Activated CD4-positive, alpha-beta T cell treated with anti-CD3 and anti-CD28 coated beads, Interleukin-2, amount 10 ng/mL, durations not matched to agents 7 days and 5 days (primary cell): Measurements from ENCODE around the gene CA6. TPM values are rescaled to one million over a fixed set of nuclear protein-coding genes. Genes with fewer than 3 reads are reported as not detected.
A peak's percentile ranks its signal among the peaks of the same experiment; 100 is the strongest.
"Not testable (repeated sequence)": the region's sequence is repeated elsewhere in the genome, so short reads cannot be mapped to it uniquely, and the experiment has no call there.

ENCODE experiments used
- CTCF ChIA-PET: fragments of 350-600 bp; sonication (Branson Sonifier 250); formaldehyde crosslinking; loops from one replicate; lab custom pipeline; 2021; ENCODE audit warnings: antibody characterized with exemption; lab: Charles Lee
- POLR2A ChIA-PET: fragments of 350-600 bp; sonication (Branson Sonifier 250); formaldehyde crosslinking; loops from one replicate; lab custom pipeline; 2021; ENCODE audit warnings: antibody characterized with exemption; lab: Charles Lee
- DNase-seq: peaks from one replicate; pipeline ENCODE4 v3.0.0-alpha.2; 2020
- H3K27ac Mint-ChIP-seq: one replicate; pipeline ENCODE4 v1.8.0; 2021; ENCODE audit warnings: mild to moderate bottlenecking, moderate library complexity, mixed read lengths
- H3K27me3 Mint-ChIP-seq: one replicate; pipeline ENCODE4 v1.8.0; 2021; ENCODE audit warnings: mixed read lengths
- H3K36me3 Mint-ChIP-seq: one replicate; pipeline ENCODE4 v1.8.0; 2021; ENCODE audit warnings: low read depth, mixed read lengths
- H3K4me1 Mint-ChIP-seq: one replicate; pipeline ENCODE4 v1.8.0; 2021; ENCODE audit warnings: mixed read lengths
- H3K4me3 Mint-ChIP-seq: one replicate; pipeline ENCODE4 v1.8.0; 2021; ENCODE audit warnings: mild to moderate bottlenecking, moderate library complexity, mixed read lengths
- H3K9me3 Mint-ChIP-seq: one replicate; pipeline ENCODE4 v1.8.0; 2021; ENCODE audit warnings: mixed read lengths
- total RNA-seq, 2 experiments: library from RNA; stranded (reverse); gene quantifications; one replicate each; pipeline ENCODE4 v1.2.3, GENCODE V29; 2021

CA6 gene
- total RNA-seq, 2 experiments from 2014 or later: 0.25 to 0.31 TPM

- Mint-ChIP-seq H3K9me3 (peaks cover 13% of the 10 kb centered on the region), H3K27me3 (no peaks in the 10 kb centered on the region), H3K4me3 (no peak overlapping the region), H3K4me1 (peaks cover 78% of the 10 kb centered on the region), H3K36me3 (peaks cover 84% of the 10 kb centered on the region), H3K27ac (peak overlapping the region; percentile 56)
- POLR2A ChIA-PET: no interaction called here
- DNase-seq: peak; percentile 31
- CTCF ChIA-PET: interaction anchor here (0.9 to 2.3 kb wide), 16 partner anchors 8 to 55 kb away, joined by 3 to 19 read pairs (median 6); no protein-coding TSS in a partner anchor
These were observed 17.3 kb downstream of the CA6 start for GRCh38 chr1:8962812-8963530.

GRCh38 chr1:8963963-8964362 lies 18.3 kb downstream of the CA6 start:
- peaks cover 13% of the 10 kb centered on the region for H3K9me3 Mint-ChIP-seq
- POLR2A ChIA-PET: interaction anchor here (1.0 kb wide), 1 partner anchor 13 kb away, joined by 3 read pairs; no protein-coding TSS in a partner anchor
- CTCF ChIA-PET: interaction anchor here (0.9 to 2.3 kb wide), 15 partner anchors 8 to 56 kb away, joined by 3 to 19 read pairs (median 6); no protein-coding TSS in a partner anchor
- no peak for DNase-seq
- peaks cover 86% of the 10 kb centered on the region for H3K36me3 Mint-ChIP-seq
- no peaks in the 10 kb centered on the region for H3K27me3 Mint-ChIP-seq
- H3K27ac Mint-ChIP-seq: no peak overlapping the region
- H3K4me3 Mint-ChIP-seq: no peak overlapping the region
- H3K4me1 Mint-ChIP-seq: peaks cover 80% of the 10 kb centered on the region

- Mint-ChIP-seq H3K27ac (peak overlapping the region; percentile 63), H3K27me3 (no peaks in the 10 kb centered on the region), H3K4me1 (peaks cover 79% of the 10 kb centered on the region), H3K4me3 (no peak overlapping the region), H3K36me3 (peaks cover 91% of the 10 kb centered on the region), H3K9me3 (peaks cover 11% of the 10 kb centered on the region)
- DNase-seq: no peak
- ChIA-PET POLR2A (interaction anchor here (1.0 kb wide), 1 partner anchor 14 kb away, joined by 3 read pairs; no protein-coding TSS in a partner anchor), CTCF (interaction anchor here (1.1 to 1.5 kb wide), 2 partner anchors 13 to 22 kb away, joined by 3 to 4 read pairs; no protein-coding TSS in a partner anchor)
These were observed 19.6 kb downstream of the CA6 start for GRCh38 chr1:8965121-8965820.

GRCh38 chr1:8966606-8967005 lies 20.9 kb downstream of the CA6 start:
- Mint-ChIP-seq H3K9me3 (no peaks in the 10 kb centered on the region), H3K36me3 (peaks cover 82% of the 10 kb centered on the region), H3K27me3 (no peaks in the 10 kb centered on the region), H3K4me1 (peaks cover 78% of the 10 kb centered on the region), H3K27ac (peak overlapping the region; percentile 51), H3K4me3 (peak overlapping the region; percentile 59)
- no peak for DNase-seq
- ChIA-PET CTCF (interaction anchor here (1.1 to 1.4 kb wide), 2 partner anchors 23 to 28 kb away, joined by 4 read pairs; no protein-coding TSS in a partner anchor), POLR2A (no interaction called here)

- Mint-ChIP-seq H3K4me1 (peaks cover 73% of the 10 kb centered on the region), H3K27ac (peak overlapping the region; percentile 99), H3K36me3 (peaks cover 63% of the 10 kb centered on the region), H3K4me3 (peak overlapping the region; percentile 98)
- POLR2A ChIA-PET, H3K9me3 Mint-ChIP-seq, H3K27me3 Mint-ChIP-seq, DNase-seq: not testable (repeated sequence)
- CTCF ChIA-PET: interaction anchor here (0.6 to 1.2 kb wide), 2 partner anchors 24 to 353 kb away, joined by 3 read pairs; no protein-coding TSS in a partner anchor
These were observed 23.2 kb downstream of the CA6 start for GRCh38 chr1:8968902-8969301.

- no peaks in the 10 kb centered on the region for H3K27me3 Mint-ChIP-seq
- POLR2A ChIA-PET: interaction anchor here (0.5 kb wide), 1 partner anchor 424 kb away, joined by 3 read pairs; no protein-coding TSS in a partner anchor
- H3K4me1 Mint-ChIP-seq: peaks cover 71% of the 10 kb centered on the region
- no peaks in the 10 kb centered on the region for H3K9me3 Mint-ChIP-seq
- peaks cover 53% of the 10 kb centered on the region for H3K36me3 Mint-ChIP-seq
- H3K27ac Mint-ChIP-seq: peak overlapping the region; percentile 99
- DNase-seq: no peak
- CTCF ChIA-PET: interaction anchor here (0.7 to 2.1 kb wide), 4 partner anchors 13 to 35 kb away, joined by 3 to 7 read pairs (median 5); no protein-coding TSS in a partner anchor
- peak overlapping the region; percentile 98 for H3K4me3 Mint-ChIP-seq
These were observed 24.3 kb downstream of the CA6 start for GRCh38 chr1:8969937-8970336.

- H3K27ac Mint-ChIP-seq: peak overlapping the region; percentile 99
- peak overlapping the region; percentile 98 for H3K4me3 Mint-ChIP-seq
- no peaks in the 10 kb centered on the region for H3K9me3 Mint-ChIP-seq
- DNase-seq: peak; percentile 71
- peaks cover 44% of the 10 kb centered on the region for H3K36me3 Mint-ChIP-seq
- H3K27me3 Mint-ChIP-seq: no peaks in the 10 kb centered on the region
- ChIA-PET CTCF (interaction anchor here (0.6 to 2.1 kb wide), 10 partner anchors 8 to 798 kb away, joined by 3 to 7 read pairs (median 4); no protein-coding TSS in a partner anchor), POLR2A (interaction anchor here (0.5 to 0.6 kb wide), 2 partner anchors 70 to 512 kb away, joined by 3 read pairs; no protein-coding TSS in a partner anchor)
- peaks cover 61% of the 10 kb centered on the region for H3K4me1 Mint-ChIP-seq
These were observed 25.2 kb downstream of the CA6 start for GRCh38 chr1:8970870-8971337.

- no peak for DNase-seq
- peaks cover 38% of the 10 kb centered on the region for H3K4me1 Mint-ChIP-seq
- ChIA-PET POLR2A (no interaction called here), CTCF (interaction anchor here (1.1 to 3.2 kb wide), 4 partner anchors 11 to 46 kb away, joined by 3 to 9 read pairs (median 3); no protein-coding TSS in a partner anchor)
- H3K4me3 Mint-ChIP-seq: no peak overlapping the region
- H3K36me3 Mint-ChIP-seq: peaks cover 12% of the 10 kb centered on the region
- H3K9me3 Mint-ChIP-seq: no peaks in the 10 kb centered on the region
- no peak overlapping the region for H3K27ac Mint-ChIP-seq
- H3K27me3 Mint-ChIP-seq: no peaks in the 10 kb centered on the region
These were observed 28.9 kb downstream of the CA6 start for GRCh38 chr1:8974551-8974950.

- H3K27me3 Mint-ChIP-seq: no peaks in the 10 kb centered on the region
- H3K27ac Mint-ChIP-seq: no peak overlapping the region
- no peaks in the 10 kb centered on the region for H3K9me3 Mint-ChIP-seq
- H3K4me1 Mint-ChIP-seq: peaks cover 32% of the 10 kb centered on the region
- POLR2A ChIA-PET: interaction anchor here (0.7 kb wide), 1 partner anchor 13 kb away, joined by 3 read pairs; no protein-coding TSS in a partner anchor
- no peak overlapping the region for H3K4me3 Mint-ChIP-seq
- peaks cover 2% of the 10 kb centered on the region for H3K36me3 Mint-ChIP-seq
- CTCF ChIA-PET: interaction anchor here (0.6 to 1.0 kb wide), 2 partner anchors 29 to 141 kb away, joined by 4 to 7 read pairs; no protein-coding TSS in a partner anchor
- no peak for DNase-seq
These were observed 30.7 kb downstream of the CA6 start for GRCh38 chr1:8976338-8976737.

- peaks cover 3% of the 10 kb centered on the region for H3K27me3 Mint-ChIP-seq
- H3K36me3 Mint-ChIP-seq: peaks cover 2% of the 10 kb centered on the region
- peaks cover 28% of the 10 kb centered on the region for H3K4me1 Mint-ChIP-seq
- DNase-seq: no peak
- H3K4me3 Mint-ChIP-seq: no peak overlapping the region
- POLR2A ChIA-PET: no interaction called here
- H3K27ac Mint-ChIP-seq: no peak overlapping the region
- CTCF ChIA-PET: interaction anchor here (1.0 to 1.3 kb wide), 2 partner anchors 10 to 28 kb away, joined by 3 to 4 read pairs; no protein-coding TSS in a partner anchor
- H3K9me3 Mint-ChIP-seq: no peaks in the 10 kb centered on the region
These were observed 31.3 kb downstream of the CA6 start for GRCh38 chr1:8976896-8977450.

- no peak overlapping the region for H3K27ac Mint-ChIP-seq
- no peak for DNase-seq
- CTCF ChIA-PET: interaction anchor here (1.2 to 1.4 kb wide), 2 partner anchors 9 to 101 kb away, joined by 4 read pairs; no protein-coding TSS in a partner anchor
- no peaks in the 10 kb centered on the region for H3K9me3 Mint-ChIP-seq
- POLR2A ChIA-PET: no interaction called here
- H3K4me1 Mint-ChIP-seq: peaks cover 35% of the 10 kb centered on the region
- H3K27me3 Mint-ChIP-seq: peaks cover 3% of the 10 kb centered on the region
- H3K36me3 Mint-ChIP-seq: no peaks in the 10 kb centered on the region
- no peak overlapping the region for H3K4me3 Mint-ChIP-seq
These were observed 35.0 kb downstream of the CA6 start for GRCh38 chr1:8980656-8981055.

- no peak overlapping the region for H3K4me3 Mint-ChIP-seq
- peaks cover 3% of the 10 kb centered on the region for H3K27me3 Mint-ChIP-seq
- no peak for DNase-seq
- no peaks in the 10 kb centered on the region for H3K36me3 Mint-ChIP-seq
- ChIA-PET CTCF (interaction anchor here (0.6 to 1.4 kb wide), 4 partner anchors 10 to 101 kb away, joined by 4 read pairs; no protein-coding TSS in a partner anchor), POLR2A (no interaction called here)
- no peaks in the 10 kb centered on the region for H3K9me3 Mint-ChIP-seq
- peaks cover 35% of the 10 kb centered on the region for H3K4me1 Mint-ChIP-seq
- H3K27ac Mint-ChIP-seq: no peak overlapping the region
These were observed 35.5 kb downstream of the CA6 start for GRCh38 chr1:8981169-8981568.
